IMR-90 (cell line): ENCODE measurements around the gene CEBPE. TPM values are rescaled to one million over a fixed set of nuclear protein-coding genes. Genes with fewer than 3 reads are reported as not detected.

ENCODE experiments used
- ATAC-seq: fragments of 200-7000 bp; cut with Tn5 transposase; 2 replicates; pipeline ENCODE4 v1.9.1; 2020; ENCODE audit warnings: low read depth, mild to moderate bottlenecking, moderate library complexity
- BruUV-seq: library from RNA; stranded (reverse); fragments of 400-500 nt; replicated peaks from 2 replicates; lab custom pipeline; 2021; lab: Mats Ljungman, UMichigan
- CTCF ChIA-PET: fragments of 300-600 bp; formaldehyde crosslinking; extraction: SDS; loops from one replicate; lab custom pipeline; 2021; ENCODE audit warnings: antibody characterized with exemption; lab: Yijun Ruan, JAX
- POLR2A ChIA-PET: fragments of 300-600 bp; sonication (Branson Sonifier 250); formaldehyde crosslinking; loops from one replicate; lab custom pipeline; 2022; ENCODE audit warnings: antibody characterized with exemption; ENCODE audit not compliant: unreplicated experiment; lab: Charles Lee
- DNase-seq: peaks from one replicate; pipeline ENCODE4 v3.0.0; 2013
- H2AFZ ChIP-seq: replicated peaks from 2 replicates; pipeline ENCODE3; 2013; ENCODE audit warnings: low read length, mild to moderate bottlenecking; ENCODE audit not compliant: poor library complexity
- H2AK5ac ChIP-seq: 2 replicates; pipeline ENCODE4 v1.6.1; 2013; ENCODE audit warnings: low read depth, low read length, inconsistent platforms
- H2AK9ac ChIP-seq: replicated peaks from 2 replicates; pipeline ENCODE3; 2013; ENCODE audit warnings: mild to moderate bottlenecking, low read depth, low read length, moderate library complexity; ENCODE audit not compliant: poor library complexity
- H2BK120ac ChIP-seq: 2 replicates; pipeline ENCODE4 v1.6.1; 2013; ENCODE audit warnings: low read depth, low read length, inconsistent platforms
- H2BK15ac ChIP-seq: 3 replicates; pipeline ENCODE4 v1.6.1; 2013; ENCODE audit warnings: low read depth, low read length, inconsistent platforms
- H2BK20ac ChIP-seq: 2 replicates; pipeline ENCODE4 v1.6.1; 2013; ENCODE audit warnings: low read depth, mild to moderate bottlenecking, inconsistent platforms, low read length, moderate library complexity
- H2BK5ac ChIP-seq: 2 replicates; pipeline ENCODE4 v1.6.1; 2013; ENCODE audit warnings: mild to moderate bottlenecking, low read depth, low read length, inconsistent platforms; ENCODE audit not compliant: poor library complexity, severe bottlenecking
- H3K14ac ChIP-seq: replicated peaks from 2 replicates; pipeline ENCODE4 v1.6.1; 2013; ENCODE audit warnings: low read depth, low read length, inconsistent platforms
- H3K18ac ChIP-seq: 2 replicates; pipeline ENCODE4 v1.6.1; 2013; ENCODE audit warnings: low read depth, low read length, control low read depth
- H3K23ac ChIP-seq: 2 replicates; pipeline ENCODE4 v1.6.1; 2013; ENCODE audit warnings: low read depth, low read length, inconsistent platforms
- H3K27ac ChIP-seq: 2 replicates; pipeline ENCODE4 v1.5.1; 2013; ENCODE audit warnings: mild to moderate bottlenecking, control low read depth, low read length; ENCODE audit not compliant: insufficient read depth
- H3K27me3 ChIP-seq: 2 replicates; pipeline ENCODE4 v1.6.1; 2013; ENCODE audit warnings: low read length; ENCODE audit not compliant: control insufficient read depth, insufficient read depth
- H3K36me3 ChIP-seq: 2 replicates; pipeline ENCODE4 v1.6.1; 2013; ENCODE audit warnings: low read length, mixed read lengths; ENCODE audit not compliant: control insufficient read depth, insufficient read depth
- H3K4ac ChIP-seq: 2 replicates; pipeline ENCODE4 v1.6.1; 2013; ENCODE audit warnings: low read depth, low read length, inconsistent platforms
- H3K4me1 ChIP-seq: 2 replicates; pipeline ENCODE4 v1.6.1; 2013; ENCODE audit warnings: low read length, mixed read lengths; ENCODE audit not compliant: control insufficient read depth, insufficient read depth
- H3K4me2 ChIP-seq: 2 replicates; pipeline ENCODE4 v1.6.1; 2013; ENCODE audit warnings: low read depth, mild to moderate bottlenecking, control low read depth, low read length, moderate library complexity
- H3K4me3 ChIP-seq: 2 replicates; pipeline ENCODE4 v1.5.1; 2013; ENCODE audit warnings: low read depth, mild to moderate bottlenecking, control low read depth, low read length, moderate library complexity; ENCODE audit not compliant: insufficient read depth
- H3K56ac ChIP-seq: 2 replicates; pipeline ENCODE4 v1.6.1; 2013; ENCODE audit warnings: low read length, inconsistent platforms; ENCODE audit not compliant: insufficient read depth; ENCODE audit errors: extremely low read depth
- H3K79me1 ChIP-seq, 2 experiments: 2 replicates each; pipeline ENCODE4 v1.6.1; 2013; ENCODE audit warnings: low read length in 2 of 2, inconsistent platforms in 1 of 2, low read depth in 1 of 2
- H3K9ac ChIP-seq: 2 replicates; pipeline ENCODE4 v1.6.1; 2013; ENCODE audit warnings: low read depth, low read length, control low read depth
- H3K9me1 ChIP-seq: 2 replicates; pipeline ENCODE4 v1.6.1; 2013; ENCODE audit warnings: low read length, inconsistent platforms; ENCODE audit not compliant: insufficient read depth
- H3K9me3 ChIP-seq: 2 replicates; pipeline ENCODE4 v1.6.1; 2013; ENCODE audit warnings: low read length; ENCODE audit not compliant: control insufficient read depth, insufficient read depth
- H4K20me1 ChIP-seq: 2 replicates; pipeline ENCODE4 v1.6.1; 2013; ENCODE audit warnings: low read length, inconsistent platforms; ENCODE audit not compliant: insufficient read depth
- H4K5ac ChIP-seq: 2 replicates; pipeline ENCODE4 v1.6.1; 2013; ENCODE audit warnings: mild to moderate bottlenecking, low read depth, low read length, control low read depth
- H4K8ac ChIP-seq, 2 experiments: 2 replicates each; pipeline ENCODE4 v1.6.1; 2013; ENCODE audit warnings: low read depth in 2 of 2, low read length in 2 of 2, control low read depth in 1 of 2, inconsistent platforms in 1 of 2
- H4K91ac ChIP-seq: 2 replicates; pipeline ENCODE4 v1.6.1; 2013; ENCODE audit warnings: low read depth, low read length, inconsistent platforms; ENCODE audit not compliant: insufficient read depth
- BHLHE40 ChIP-seq: fragments of 150-350 bp; IDR thresholded peaks from 2 replicates; pipeline ENCODE4 v1.6.1; 2016; ENCODE audit warnings: mild to moderate bottlenecking, low read depth, low read length
- CTCF ChIP-seq: conservative IDR thresholded peaks from 2 replicates; pipeline ENCODE4 v1.5.1; 2012; ENCODE audit warnings: mild to moderate bottlenecking, low read depth, low read length, improper control_type of control experiment
- WGBS, 2 experiments: methylation state at CpG; one replicate each; pipeline versions ENCODE4 v1.1.5 to v1.1.7; 2013; ENCODE audit warnings: missing lambda C conversion rate in 2 of 2; ENCODE audit not compliant: insufficient read length in 1 of 2; ENCODE audit errors: extremely low coverage in 2 of 2; 5-methylcytosine and 5-hydroxymethylcytosine counted together
- dilution Hi-C: fragments of 300-500 bp; cut with HindIII; formaldehyde crosslinking; loops from one replicate; pipeline ENCODE4 v1.14.3; 2018; ENCODE audit warnings: low sequenced_read_pairs; ENCODE audit not compliant: unreplicated experiment
- in situ Hi-C: fragments of 300-500 bp; cut with MboI; formaldehyde crosslinking; loops from 3 replicates; pipeline ENCODE4 v1.14.3; 2019; ENCODE audit warnings: low sequenced_read_pairs, inconsistent platforms, mixed read lengths
- intact Hi-C: fragments of 100-400 bp; cut with micrococcal nuclease; formaldehyde crosslinking; loops from 2 replicates; pipeline ENCODE4 v1.10.0; 2022
- polyA plus RNA-seq, 3 experiments: library from polyadenylated mRNA; depleted of rRNA; stranded (reverse); fragments of >200 nt; gene quantifications; 2 replicates each; pipeline ENCODE4 v1.2.3, GENCODE V29; 2012; ENCODE audit warnings: low replicate concordance in 1 of 3
- total RNA-seq: library from RNA; depleted of rRNA; stranded (reverse); fragments of >200 nt; gene quantifications from 2 replicates; pipeline ENCODE4 v1.2.3, GENCODE V29; 2012

CEBPE gene
- total and polyA plus RNA-seq, 2 of the 4 experiments (the other 2 are of a cell fraction), result 0.05 TPM; not detected in 1

- in situ Hi-C loops (loop anchor here (25.0 kb wide), 1 partner anchor 1051 kb away; the partner anchor contains the start of genes EMC9, FITM1, PSME1 and PSME2), intact Hi-C loops (no loop called here), dilution Hi-C loops (no loop called here)
- no peak overlapping the region for H2BK15ac ChIP-seq
- H3K4me2 ChIP-seq, result no peak overlapping the region
- no peak overlapping the region; the same call in 1 of the 2 replicates for H4K5ac ChIP-seq
- no peak overlapping the region for H2BK120ac ChIP-seq
- no peak overlapping the region for H2BK20ac ChIP-seq
- no peaks in the 10 kb centered on the region for H4K20me1 ChIP-seq
- no peak overlapping the region for H3K4ac ChIP-seq
- no TSS peak for BruUV-seq
- no peak for TF ChIP-seq BHLHE40
- TF ChIP-seq CTCF, result no peak
- H4K8ac ChIP-seq, result no peak overlapping the region
- no peak overlapping the region for H3K18ac ChIP-seq
- H2AK9ac ChIP-seq, result no peak overlapping the region
- ATAC-seq, result no peak
- H3K9ac ChIP-seq, result no peak overlapping the region
- no peak overlapping the region for H3K14ac ChIP-seq
- no peaks in the 10 kb centered on the region for H3K27me3 ChIP-seq
- no peak overlapping the region for H3K56ac ChIP-seq
- no peak overlapping the region for H2AFZ ChIP-seq
- H3K23ac ChIP-seq, result no peak overlapping the region
- H2BK5ac ChIP-seq, result no peak overlapping the region
- peaks cover 27 to 32% of the 10 kb centered on the region in 2 experiments for H3K79me1 ChIP-seq
- no peak overlapping the region for H3K27ac ChIP-seq
- H3K36me3 ChIP-seq, result peaks cover 34% of the 10 kb centered on the region
- H2AK5ac ChIP-seq, result no peak overlapping the region
- H3K4me1 ChIP-seq, result no peaks in the 10 kb centered on the region
- no peak overlapping the region for H3K4me3 ChIP-seq
- DNase-seq, result no peak
- WGBS, 2 experiments, result no CpG with 5 or more reads among the region's 1 CpG
- H3K9me1 ChIP-seq, result no peaks in the 10 kb centered on the region
- H4K91ac ChIP-seq, result no peak overlapping the region
- POLR2A ChIA-PET, result no interaction called here
- CTCF ChIA-PET, result interaction anchor here (2.9 kb wide), 1 partner anchor 9 kb away, joined by 11 read pairs; no protein-coding TSS in a partner anchor
- no peaks in the 10 kb centered on the region for H3K9me3 ChIP-seq
Measured at GRCh38 chr14:23086565-23086964, 32.5 kb downstream of the CEBPE start.
